GM19193 (cell line): ENCODE measurements around the gene P2RY13.

Experiments used
- POLR2A ChIP-seq: IDR thresholded peaks from 4 replicates; pipeline ENCODE4 v1.6.1; 2011; ENCODE audit not compliant: insufficient read depth, insufficient read length; ENCODE audit errors: extremely low read depth

The P2RY13 gene

DNA sequence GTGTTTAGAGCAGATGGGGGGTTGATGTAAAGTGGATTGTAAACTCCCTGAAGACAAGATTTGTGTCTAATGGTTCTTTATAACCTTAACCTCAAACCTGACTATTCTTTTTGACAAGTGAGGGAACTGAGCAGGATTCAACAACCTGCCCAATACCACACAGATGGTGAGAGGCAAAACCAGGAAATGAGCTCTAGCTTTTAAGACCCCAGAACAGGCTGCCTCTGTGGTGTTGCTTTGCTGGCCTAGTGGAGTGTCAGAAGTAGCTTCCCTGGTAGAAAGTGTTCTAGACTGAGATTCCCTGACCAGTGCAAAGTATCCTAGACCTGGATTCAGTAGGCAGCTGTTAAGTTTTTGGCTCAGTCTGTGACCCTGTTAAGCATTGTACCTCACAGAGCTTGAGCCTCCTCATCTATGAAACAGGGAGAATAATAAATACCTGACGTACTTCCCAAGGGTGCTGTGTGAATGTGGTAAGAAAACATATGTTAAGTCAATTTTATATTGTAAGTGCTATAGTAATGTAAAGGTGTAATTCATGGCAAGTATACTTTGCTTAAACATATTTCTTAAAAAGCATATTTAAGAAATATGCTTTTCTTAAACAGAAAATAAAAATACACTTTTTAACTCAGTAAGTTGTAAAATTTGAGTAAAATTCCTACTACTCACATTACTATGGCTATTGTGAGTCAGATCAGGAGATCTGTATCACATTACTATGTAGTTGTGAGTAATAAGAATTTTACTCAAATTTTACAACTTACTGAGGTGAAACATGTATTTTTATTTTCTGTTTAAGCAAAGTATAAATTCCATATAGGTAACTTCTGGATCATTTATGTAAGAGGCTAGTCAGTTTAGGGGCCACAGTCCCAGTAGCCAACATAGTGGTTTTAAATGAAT, 21.5 kb downstream of the P2RY13 start:
- TF ChIP-seq POLR2A = no peak

DNA sequence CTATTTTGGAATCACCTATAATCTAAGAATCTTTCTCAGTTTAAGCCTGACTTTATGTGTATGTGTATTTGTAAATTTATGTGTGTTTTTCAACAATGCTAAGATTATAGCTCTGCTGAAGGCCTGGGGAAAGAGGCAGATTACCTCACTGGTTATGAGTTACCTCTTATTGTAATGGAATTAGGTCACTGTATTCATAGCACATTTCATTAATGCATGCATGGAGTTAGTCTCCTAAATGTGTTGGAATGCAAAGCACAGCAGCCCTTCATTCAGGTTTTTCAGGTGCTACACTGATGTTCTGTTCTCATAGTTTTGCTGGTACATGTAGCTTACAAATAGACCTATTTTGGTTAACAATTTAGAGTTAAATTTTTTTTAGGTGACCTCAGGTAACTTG, 22.2 kb downstream of the P2RY13 start:
- no peak for TF ChIP-seq POLR2A

DNA sequence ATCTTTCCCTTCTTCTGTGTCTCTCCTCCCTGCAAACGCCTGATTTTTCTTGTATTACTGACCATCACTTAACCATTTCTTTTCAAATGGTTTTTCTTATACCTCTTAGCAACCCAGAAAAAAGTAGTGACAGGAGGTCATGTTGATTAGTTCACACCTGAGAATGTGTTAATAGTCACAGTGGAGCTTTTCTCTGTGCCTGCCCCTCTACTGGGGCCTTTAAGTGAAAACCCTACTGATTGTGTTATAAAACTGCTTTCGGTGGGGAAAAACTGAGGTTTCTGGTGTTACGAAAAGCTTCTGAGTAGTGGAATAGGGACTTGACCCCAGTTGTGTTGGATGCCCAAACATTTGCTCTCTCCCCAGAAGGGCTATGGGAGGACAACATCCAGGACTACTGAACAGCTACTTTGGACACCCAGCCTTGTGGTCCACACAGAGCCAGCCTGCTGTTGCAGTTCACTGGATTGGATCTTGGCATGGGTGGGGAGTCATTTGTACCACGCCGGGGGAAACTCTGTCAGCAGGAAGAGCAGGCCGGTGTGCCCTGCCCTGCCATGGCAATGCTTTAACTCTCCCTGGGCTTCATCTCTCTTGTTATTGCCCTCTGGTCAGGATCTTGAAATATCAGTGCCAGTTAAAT, 23.1 kb downstream of the P2RY13 start:
- no peak for TF ChIP-seq POLR2A

DNA sequence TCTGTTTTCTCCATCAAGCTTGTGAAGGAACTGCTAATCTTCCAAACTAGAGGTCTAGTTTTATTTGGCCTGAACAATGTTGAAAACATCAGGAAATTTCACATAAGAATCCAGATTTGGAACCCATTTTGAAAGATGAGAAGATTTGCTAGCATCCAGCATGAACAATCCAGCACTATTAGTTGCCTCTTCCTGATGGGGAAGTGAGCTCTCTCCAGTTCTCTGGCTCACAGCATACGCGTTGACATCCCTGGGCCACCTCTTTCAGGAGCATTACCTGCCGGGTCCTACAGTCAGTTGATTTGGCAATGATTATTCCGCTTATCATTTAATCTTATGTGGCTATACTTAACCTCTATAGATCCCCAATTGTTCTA, 23.6 kb downstream of the P2RY13 start:
- TF ChIP-seq POLR2A = no peak

DNA sequence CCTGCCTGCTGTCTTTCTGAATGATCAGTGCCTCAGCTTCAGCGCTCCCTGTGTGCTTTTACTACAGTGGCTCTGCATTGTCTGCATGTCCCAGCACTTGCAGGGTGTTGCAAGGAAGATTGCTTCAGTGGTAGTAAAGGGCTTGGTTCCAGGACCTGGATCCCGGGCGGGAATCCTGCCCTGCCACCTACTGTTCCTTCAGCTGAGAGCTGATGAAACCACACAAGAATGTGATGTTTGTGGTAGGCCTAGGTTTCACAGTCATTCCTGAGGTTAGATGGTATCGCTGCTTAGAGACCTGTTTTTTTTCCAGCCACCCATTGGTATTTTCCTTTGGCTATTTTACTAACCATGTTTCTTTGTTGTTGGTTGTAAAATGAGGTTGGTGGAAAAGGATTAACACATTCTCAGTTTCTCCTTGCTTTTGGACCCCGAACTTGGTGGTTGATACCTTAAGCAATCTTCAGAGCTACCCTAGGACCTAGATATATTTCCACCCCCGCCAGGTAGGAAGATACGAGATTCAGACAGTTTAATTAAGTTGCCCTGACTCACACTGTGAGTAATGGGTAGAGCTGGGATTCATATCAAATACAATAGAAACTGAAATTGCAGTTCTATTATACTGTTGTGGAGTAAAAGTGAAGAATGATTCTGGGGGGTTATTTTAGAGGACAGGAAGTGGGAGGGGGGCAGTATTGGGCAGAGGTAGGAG, 24.1 kb downstream of the P2RY13 start:
- no peak for TF ChIP-seq POLR2A

DNA sequence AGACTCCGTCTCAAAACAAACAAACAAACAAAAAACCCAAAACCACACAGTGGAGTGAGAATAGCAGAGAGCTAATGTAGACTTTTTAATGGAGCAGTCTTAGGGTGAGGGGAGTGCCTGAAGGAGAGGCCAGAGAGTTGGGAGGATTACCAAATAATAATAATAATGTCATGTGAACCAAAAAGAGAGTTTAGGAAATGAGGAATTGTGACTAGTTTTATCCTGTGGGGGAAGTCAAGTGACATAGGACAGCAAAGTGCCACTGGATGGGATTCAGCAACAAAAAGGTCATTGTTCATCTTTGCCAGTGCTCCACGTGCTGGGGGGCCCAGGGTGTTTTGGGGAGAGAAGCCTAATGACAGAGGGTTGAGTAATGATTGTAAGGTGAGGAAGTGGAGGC, 25.6 kb downstream of the P2RY13 start:
- no peak for TF ChIP-seq POLR2A

DNA sequence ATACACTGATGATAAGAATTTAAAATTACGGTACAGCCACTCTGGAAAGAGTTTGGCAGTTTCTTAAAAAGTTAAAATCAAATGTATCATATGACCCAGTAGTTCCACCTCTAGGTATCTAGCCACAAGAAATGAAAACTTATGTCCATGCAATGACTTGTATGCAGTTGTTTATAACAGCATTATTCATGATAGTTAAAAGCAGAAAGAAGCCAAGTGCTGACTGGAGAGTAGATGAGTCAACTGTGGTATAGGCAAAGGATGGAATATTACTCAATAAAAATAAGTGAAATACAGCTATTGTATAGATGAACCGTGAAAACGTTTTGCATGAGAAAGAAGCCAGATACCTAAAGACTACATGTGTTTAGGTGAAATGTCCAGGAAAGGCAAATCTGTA, 27.6 kb downstream of the P2RY13 start:
- TF ChIP-seq POLR2A = no peak

DNA sequence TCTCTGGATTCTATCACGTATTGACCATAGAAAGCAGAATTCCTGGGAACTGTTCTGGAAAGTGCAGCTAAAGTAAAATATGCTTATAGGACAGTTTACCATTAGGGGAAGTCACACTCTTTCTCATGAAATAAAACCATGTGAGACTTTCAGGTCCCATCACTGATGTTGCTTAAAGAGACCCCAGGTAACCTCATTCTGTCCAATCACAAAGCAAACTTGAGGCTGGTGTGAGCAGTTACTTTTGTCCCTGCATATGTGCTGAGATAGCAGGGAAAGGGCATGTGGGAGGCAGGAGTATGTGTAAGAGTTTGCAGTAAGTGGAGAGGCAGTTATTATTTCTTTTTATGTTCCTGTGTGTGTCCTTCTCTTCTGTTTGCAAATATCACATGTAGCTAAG, 28.8 kb downstream of the P2RY13 start:
- TF ChIP-seq POLR2A = no peak

DNA sequence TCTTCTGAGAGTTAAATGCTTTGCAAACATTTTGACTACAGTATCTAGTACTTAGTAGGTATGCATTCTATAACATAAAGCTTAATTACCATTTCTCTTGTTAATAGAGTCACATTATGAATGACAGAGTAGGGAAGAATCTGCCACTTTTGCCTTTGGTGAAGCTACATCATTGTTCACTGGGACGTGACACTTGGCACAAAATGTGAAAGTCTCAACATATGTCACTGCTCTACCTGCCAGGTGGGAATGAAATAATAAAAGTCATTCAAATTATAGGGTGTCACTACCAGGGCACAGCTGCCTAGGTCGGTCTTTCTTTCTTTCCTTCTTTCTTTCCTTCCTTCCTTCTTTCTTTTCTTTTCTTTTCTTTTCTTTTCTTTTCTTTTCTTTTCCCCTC, 30.3 kb downstream of the P2RY13 start:
- TF ChIP-seq POLR2A = no peak

DNA sequence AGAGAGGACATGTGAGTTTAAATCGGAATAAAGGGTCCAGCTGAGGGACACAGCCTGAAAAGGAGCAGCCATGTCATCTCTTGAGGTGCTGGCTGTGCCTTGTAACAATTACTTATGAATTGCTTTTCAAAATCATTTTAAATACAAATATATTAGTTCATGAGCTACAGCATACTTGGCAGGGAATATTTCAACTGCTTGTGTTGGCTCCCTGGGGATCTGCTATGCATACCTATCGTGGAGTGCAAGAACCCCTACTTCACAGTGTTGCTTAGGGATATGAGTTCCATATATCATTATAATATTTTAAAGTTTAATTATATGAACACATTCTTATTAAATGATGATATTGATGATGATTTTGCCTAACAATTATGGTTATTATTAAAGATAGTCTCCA, 31.9 kb downstream of the P2RY13 start:
- no peak for TF ChIP-seq POLR2A

DNA sequence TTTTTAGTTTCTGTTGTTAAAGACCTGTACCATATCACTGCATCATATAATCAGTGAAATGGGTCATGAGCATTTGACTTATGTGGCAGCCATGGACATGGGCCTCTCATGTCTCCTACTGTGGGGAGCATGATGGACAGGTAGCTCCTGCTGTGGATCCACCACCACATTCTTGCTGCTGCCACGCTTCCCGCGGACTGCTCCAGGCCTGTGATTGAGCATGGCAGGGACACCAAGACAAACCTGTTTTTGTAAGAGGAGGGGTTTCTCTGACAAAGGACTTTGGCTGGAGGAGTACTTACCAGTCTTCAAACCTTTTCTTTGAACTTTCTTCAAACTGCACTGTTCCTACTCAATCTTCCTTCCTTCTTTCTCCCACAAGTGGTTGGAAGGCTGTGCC, 33.1 kb downstream of the P2RY13 start:
- no peak for TF ChIP-seq POLR2A

DNA sequence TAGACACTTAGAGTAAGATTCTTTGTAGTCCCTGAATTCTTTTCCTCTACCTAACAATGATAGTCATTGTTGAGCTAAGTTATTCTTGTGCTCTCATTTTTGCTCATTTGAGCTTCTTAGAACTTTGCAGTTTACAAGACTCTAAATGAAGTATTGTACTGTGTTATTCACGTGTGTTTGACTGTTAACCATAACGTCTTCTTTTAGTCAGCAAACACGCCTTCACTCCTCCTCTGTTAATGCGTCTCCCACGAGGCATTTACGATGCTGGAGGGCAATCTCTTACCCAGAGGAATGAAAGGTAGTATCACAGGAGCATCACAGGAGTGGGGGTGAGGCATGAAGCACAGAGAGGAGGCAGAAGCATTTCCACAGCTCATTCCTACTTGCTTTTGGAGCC, 36.2 kb downstream of the P2RY13 start:
- no peak for TF ChIP-seq POLR2A

DNA sequence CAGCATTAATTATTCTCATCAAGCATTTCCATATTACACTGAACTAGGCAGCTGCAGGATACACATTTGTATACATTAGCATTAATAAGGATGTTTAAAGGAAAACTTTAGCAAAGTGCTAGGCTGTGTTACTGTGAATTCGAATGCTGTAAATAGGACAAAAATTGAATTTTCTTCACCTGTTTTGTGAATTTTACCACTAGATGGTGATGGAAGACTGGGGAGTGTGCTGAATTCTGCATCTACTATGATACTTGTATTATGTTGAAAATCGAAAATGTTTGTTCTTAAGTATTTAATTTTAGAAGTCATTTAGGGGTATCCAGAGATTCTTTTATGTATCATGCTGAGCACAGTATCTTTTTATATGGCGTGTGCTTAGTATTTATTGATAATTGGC, 38.7 kb downstream of the P2RY13 start:
- no peak for TF ChIP-seq POLR2A

DNA sequence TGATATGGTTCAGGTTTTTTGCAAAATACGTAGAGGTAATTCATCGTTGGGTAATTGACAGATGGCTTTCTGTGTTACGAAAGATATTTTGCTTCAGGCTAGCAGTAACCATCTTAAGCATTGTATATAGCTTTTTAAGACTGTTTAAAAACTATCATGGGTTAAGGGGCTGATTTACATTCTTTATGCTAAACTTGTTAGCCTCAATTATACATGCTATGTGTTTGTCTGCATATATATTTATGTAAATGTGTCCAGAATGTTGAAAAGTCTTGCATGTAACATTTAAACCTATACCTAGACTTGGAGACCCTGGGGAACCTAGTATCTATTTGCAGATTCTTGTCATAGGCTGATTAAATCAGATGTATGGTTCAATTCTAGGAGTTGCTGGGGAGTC, 39.9 kb downstream of the P2RY13 start:
- no peak for TF ChIP-seq POLR2A

DNA sequence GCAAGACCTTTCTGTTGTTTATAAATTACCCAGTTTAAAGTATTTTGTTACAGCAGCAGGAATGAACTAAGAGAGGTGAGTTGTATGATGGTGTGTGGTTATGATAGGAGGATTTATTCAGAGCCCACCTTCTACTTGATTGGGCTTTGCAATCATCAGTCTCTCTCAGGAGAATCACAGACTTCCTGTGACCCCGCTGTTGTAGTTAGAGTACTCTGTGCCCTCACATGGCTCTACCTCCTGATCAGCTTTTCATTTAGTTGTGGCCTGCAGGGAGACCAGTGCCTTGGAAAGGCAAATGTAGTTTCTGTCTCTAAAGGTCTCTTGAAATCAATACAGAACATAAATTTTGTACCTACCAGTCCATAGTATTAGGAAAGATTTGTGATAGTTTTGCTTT, 43.4 kb downstream of the P2RY13 start:
- TF ChIP-seq POLR2A = no peak
